ENCODE data around the gene LIPE. TPM values are rescaled to one million over a fixed set of nuclear protein-coding genes. Genes with fewer than 3 reads are reported as not detected.
"Not testable (repeated sequence)": the region's sequence is repeated elsewhere in the genome, so short reads cannot be mapped to it uniquely, and the experiment has no call there.

The LIPE gene
- total RNA-seq, 1 donor from 2014 or later = 54.9 TPM

DNA sequence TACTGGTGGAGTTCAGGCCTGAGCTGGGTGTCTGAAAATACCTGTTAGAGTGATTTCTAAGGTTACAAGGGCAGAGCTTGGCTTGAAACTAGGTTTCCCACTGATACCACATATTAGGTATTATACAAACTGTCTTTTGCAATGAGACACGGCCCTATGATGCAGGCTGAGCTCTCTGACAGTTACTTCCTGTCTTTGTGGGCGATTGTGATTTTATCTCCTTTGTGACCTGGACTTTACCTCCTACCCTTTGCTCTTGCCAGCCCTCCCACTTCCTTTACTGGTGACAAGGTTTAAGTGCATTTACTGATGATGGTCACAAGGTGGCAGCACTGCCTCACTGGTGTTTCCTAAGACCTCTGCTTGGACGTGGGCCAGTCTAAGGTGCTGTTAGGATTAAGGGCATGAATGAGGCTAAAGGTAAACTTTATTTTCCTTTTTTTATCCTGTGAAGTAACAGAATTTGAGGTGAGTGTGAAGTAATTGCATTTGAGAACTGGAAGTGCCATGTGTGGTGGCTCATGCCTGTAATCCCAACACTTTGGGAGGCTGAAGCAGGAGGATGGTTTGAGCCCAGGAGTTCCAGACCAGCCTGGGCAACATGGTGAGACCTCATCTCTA is 23.2 kb upstream of the LIPE start:
- intact Hi-C loops (cut with DNase I) = loop anchor here (2.0 kb wide), 1 partner anchor 78 kb away; the partner anchor contains the start of gene CEACAM1
- peak; percentile 89 for DNase-seq (ENCODE audit: low spot score)

- DNase-seq (ENCODE audit: low spot score); intact Hi-C loops (cut with DNase I): not testable (repeated sequence)
These were observed 21.1 kb upstream of the LIPE start for GRCh38 chr19:42448306-42448705.

- intact Hi-C loops (cut with DNase I) = no loop called here
- no peak for DNase-seq (ENCODE audit: low spot score)
These were observed 18.8 kb upstream of the LIPE start for GRCh38 chr19:42445948-42446347.

DNA sequence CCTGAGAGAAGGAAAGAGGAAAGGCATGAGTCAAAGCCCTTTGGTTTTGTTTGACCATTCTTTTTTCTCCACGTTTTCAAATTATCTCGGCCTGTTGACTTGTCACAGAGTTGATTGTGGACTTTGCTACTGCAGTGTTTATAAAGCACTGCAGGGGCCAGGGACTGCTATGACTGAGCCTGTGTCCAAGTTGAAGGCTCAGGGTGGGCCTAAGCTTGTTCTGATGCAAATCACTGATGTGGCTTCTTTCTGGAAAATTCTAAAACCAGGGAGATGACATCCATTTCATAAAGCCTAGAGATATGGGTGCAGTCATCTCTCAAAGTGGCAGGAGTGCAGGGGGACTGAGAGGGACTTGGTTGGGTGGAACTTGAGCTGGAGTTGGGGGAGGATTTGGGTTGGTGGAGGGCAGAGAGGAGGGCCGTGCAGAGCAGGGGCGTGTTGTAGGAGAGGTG is 16.8 kb upstream of the LIPE start:
- intact Hi-C loops (cut with DNase I) = no loop called here
- no peak for DNase-seq (ENCODE audit: low spot score)

- no peak for DNase-seq (ENCODE audit: low spot score)
- intact Hi-C loops (cut with DNase I) = no loop called here
These were observed 15.6 kb upstream of the LIPE start, which contains the start of gene CXCL17 for GRCh38 chr19:42442833-42443232. Gene CXCL17 (minus strand): TSS chr19:42442946. CDS start chr19:42442832, 114 bp downstream.

DNA sequence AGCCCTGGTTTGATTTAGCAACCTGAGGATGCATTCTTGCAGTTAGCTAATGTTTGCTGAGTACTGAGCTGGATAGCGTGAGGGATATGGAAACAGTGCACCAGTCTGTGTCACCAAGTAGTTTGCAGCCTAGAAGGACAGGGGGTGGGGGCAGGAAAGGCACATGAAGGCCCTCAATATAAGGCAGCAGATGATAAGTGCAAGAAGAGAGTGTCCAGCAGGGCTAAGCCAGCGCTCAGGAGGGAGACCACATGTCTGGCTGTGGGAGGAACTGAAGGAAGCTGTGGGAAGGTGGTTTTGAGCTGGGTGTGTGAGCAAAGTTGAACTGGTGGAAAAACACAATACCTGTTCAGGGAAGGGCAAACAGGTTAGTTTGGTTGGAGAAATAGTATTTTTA is 13.9 kb upstream of the LIPE start:
- DNase-seq (ENCODE audit: low spot score) = no peak
- intact Hi-C loops (cut with DNase I) = no loop called here

DNA sequence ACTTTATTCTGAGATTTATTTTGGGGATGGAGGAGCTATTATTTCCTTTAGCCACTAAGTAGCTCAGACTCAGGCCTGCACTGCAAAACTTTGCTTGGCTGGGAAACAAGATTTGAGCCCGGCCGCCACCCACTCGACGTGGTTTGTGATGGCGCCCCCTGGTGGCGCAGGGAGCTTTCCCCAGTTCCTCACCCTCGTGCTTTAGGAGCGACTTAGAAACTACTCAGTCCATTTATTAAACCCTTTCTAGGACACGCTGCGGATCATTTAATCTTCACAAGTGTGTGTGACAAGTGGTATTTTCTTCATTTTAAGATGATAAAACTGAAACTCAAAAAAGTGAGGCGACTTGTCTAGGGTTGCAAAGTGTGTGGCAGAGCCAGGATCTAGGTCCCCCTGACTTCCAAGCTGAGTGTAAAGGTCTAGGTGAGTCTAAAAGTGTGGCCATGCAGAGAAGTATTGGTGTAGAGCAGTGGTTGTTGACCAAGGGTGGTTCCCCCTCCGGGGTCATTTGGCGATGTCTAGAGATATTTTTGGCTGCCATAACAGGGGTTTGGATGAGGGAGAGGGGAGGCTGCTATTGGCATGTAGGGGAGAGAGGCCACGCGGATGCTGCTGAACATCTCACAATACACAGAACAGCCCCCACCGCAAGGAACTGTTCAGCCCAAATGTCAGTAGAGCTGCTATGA is 13.3 kb upstream of the LIPE start:
- intact Hi-C loops (cut with DNase I) = no loop called here
- DNase-seq (ENCODE audit: low spot score) = peak; percentile 88

GRCh38 chr19:42436006-42436405 is 8.8 kb upstream of the LIPE start:
- DNase-seq (ENCODE audit: low spot score) = no peak
- intact Hi-C loops (cut with DNase I) = no loop called here

- no peak for DNase-seq (ENCODE audit: low spot score)
- intact Hi-C loops (cut with DNase I) = loop anchor here (1.0 kb wide), 1 partner anchor 33 kb away; no protein-coding TSS in a partner anchor
These were observed 8.1 kb upstream of the LIPE start for GRCh38 chr19:42435316-42435715.

GRCh38 chr19:42433503-42434260 is 6.5 kb upstream of the LIPE start:
- peak; percentile 93 for DNase-seq (ENCODE audit: low spot score)
- intact Hi-C loops (cut with DNase I) = no loop called here

DNA sequence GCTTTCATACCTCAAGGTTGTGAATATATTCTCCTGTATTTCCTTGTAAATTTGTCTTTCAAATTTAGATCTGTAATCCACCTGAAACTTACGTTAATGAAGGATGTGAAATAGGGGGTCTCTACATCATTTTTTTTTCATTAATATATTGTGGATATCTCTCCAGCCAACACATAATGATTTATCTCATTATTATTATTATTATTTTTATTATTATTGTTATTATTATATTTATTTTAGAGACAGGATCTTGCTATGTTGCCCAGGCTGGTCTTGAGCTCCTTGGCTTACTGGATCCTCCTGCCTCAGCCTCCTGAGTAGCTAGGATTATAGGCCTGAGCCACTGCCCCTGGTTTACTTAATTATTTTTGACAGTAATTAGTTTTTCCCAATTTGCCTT is 4.3 kb upstream of the LIPE start:
- intact Hi-C loops (cut with DNase I) = no loop called here

DNA sequence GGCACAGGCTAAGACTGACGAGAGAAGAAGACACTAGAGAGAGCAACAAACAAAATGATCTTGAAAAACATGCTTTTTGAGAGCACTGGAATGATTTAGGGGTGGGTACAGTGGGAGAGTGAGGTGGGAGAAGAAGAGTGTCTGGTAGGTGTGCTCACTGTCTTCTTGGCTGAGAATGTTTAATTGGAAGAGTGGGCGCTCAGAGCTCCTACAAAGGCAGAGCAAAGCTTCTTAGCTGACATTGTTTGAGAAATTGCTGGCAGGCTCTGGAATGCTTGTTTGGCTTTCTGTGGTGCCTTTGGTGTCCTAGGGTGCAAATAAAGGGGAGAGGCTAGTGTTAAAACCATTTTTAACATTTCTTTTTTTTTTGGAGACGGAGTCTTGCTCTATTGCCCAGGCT is 1.5 kb upstream of the LIPE start:
- intact Hi-C loops (cut with DNase I) = loop anchor here (10.0 kb wide), 1 partner anchor 184 kb away; the partner anchor contains the start of gene GSK3A
- DNase-seq (ENCODE audit: low spot score) = peak; percentile 4

More for the DNA sequence above, 4.3 kb upstream of the LIPE start:
- no peak for DNase-seq (ENCODE audit: low spot score)

GRCh38 chr19:42426643-42427042 is 545 bp downstream of the LIPE start:
- intact Hi-C loops (cut with DNase I) = loop anchor here (10.0 kb wide), 1 partner anchor 182 kb away; the partner anchor contains the start of gene GSK3A
- no peak for DNase-seq (ENCODE audit: low spot score)

- intact Hi-C loops (cut with DNase I) = loop anchor here (10.0 kb wide), 1 partner anchor 180 kb away; the partner anchor contains the start of gene GSK3A
- no peak for DNase-seq (ENCODE audit: low spot score)
These were observed 2.5 kb downstream of the LIPE start for GRCh38 chr19:42424712-42425131.

DNA sequence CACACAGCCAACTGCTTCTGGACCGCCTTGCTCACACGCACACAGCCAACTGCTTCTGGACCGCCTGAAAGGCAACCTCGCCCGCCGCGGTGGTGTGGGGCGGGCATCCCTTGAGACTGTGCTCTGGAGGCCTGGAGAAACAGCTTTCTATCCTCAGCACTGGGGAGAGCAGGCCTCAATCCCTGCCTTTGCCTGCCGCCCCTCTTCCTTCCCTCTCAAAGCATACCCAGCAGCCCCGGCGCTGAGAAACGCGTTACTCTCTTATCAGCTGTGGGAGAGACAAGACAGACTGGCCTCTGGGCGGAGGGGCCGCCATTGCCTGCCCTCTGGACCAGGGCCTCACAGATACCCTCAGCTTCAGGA is 2.9 kb downstream of the LIPE start:
- intact Hi-C loops (cut with DNase I) = loop anchor here (10.0 kb wide), 1 partner anchor 180 kb away; the partner anchor contains the start of gene GSK3A
- peak; percentile 74 for DNase-seq (ENCODE audit: low spot score)

DNA sequence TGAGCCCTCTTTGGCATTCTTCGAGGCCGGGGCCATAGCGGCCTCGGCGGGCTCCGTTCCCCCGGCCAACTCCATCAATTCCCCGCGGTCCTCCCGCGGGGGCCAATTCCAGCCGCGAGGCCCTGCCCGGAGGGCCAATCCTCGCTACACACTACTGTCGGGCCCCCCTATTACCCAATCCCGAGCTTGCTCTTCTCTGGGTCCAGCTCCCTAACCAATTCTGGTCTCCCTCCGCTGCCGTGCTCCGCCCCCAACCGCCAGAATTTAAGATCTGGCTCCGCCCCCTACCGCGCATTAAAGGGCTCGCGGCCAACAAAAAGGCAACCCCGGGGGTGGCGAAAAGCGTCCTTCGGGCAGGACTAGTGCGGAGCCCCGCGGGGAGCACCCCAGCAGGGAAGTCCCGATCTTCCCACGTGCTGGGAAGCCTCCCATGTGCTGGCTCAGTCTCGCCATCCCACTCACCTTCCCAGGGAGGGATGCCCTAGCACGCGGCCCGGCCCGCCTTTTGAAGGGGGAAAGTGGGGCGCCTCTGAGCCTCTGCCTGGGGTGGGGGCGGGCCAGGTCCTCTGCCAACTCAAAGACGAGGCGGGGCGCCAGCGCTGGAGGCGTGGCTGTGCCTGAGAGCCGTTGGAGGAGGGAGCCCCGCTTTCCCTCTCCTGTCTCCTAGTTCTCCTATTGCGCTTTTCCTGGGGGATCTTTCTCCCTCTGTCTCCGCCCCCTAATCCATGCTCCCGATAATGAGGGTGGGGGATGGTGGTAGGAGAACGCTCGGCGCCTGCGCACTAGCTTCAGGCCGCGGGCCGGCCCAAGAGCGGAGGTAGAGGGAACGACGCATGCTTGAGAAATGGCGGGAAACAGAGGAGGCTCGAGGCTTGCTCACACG is 3.5 kb downstream of the LIPE start:
- intact Hi-C loops (cut with DNase I) = loop anchor here (10.0 kb wide), 1 partner anchor 179 kb away; the partner anchor contains the start of gene GSK3A

DNA sequence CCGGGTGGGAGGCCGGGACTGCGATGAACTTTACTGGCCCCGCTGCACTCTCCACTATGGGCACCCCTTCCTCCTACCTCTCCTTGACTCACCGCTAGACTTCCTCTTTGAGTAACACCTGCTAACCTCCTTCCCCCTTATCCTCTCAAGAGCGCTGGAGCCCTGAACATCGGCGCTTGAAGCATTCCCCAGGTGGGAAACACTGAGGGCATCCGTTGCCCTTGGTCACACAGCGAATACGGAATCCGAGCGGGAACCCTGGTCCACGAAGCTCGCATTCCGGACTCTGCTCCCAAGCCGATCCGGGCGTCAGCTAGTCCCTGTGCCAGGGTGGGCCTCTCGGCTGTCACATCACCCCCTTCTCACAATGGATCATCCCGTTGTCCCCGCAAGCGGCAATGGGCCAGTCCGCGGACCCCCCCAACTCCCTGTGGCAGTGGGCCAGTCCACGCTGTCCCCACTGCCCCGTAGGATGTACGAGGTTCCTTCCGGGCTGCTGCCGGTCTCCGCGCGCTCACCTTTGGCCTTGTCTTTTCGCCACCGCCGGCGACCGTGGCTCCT is 4.2 kb downstream of the LIPE start:
- peak; percentile 79 for DNase-seq (ENCODE audit: low spot score)
- intact Hi-C loops (cut with DNase I) = loop anchor here (10.0 kb wide), 1 partner anchor 178 kb away; the partner anchor contains the start of gene GSK3A

More for the DNA sequence above, 3.5 kb downstream of the LIPE start:
- peak; percentile 95 for DNase-seq (ENCODE audit: low spot score)

- intact Hi-C loops (cut with DNase I) = loop anchor here (10.0 kb wide), 1 partner anchor 177 kb away; the partner anchor contains the start of gene GSK3A
- peak; percentile 86 for DNase-seq (ENCODE audit: low spot score)
These were observed 4.9 kb downstream of the LIPE start for GRCh38 chr19:42422092-42422900.

Data from cardiac septum (tissue), 1 donor.